Activated naive CD8-positive, alpha-beta T cell (primary cell): ENCODE data around the gene IL3RA.
A peak's percentile ranks its signal among the peaks of the same experiment; 100 is the strongest.
"Not testable (repeated sequence)": the region's sequence is repeated elsewhere in the genome, so short reads cannot be mapped to it uniquely, and the experiment has no call there.

Source experiments
- H3K27ac Mint-ChIP-seq: one replicate; pipeline ENCODE4 v1.8.0; 2021; ENCODE audit warnings: mixed read lengths
- H3K27me3 Mint-ChIP-seq: one replicate; pipeline ENCODE4 v1.8.0; 2021; ENCODE audit warnings: mixed read lengths
- H3K36me3 Mint-ChIP-seq: one replicate; pipeline ENCODE4 v1.8.0; 2021; ENCODE audit warnings: mixed read lengths
- H3K4me1 Mint-ChIP-seq: one replicate; pipeline ENCODE4 v1.8.0; 2021; ENCODE audit warnings: low read depth, mixed read lengths
- H3K4me3 Mint-ChIP-seq: one replicate; pipeline ENCODE4 v1.8.0; 2021; ENCODE audit warnings: mild to moderate bottlenecking, mixed read lengths
- H3K9me3 Mint-ChIP-seq: one replicate; pipeline ENCODE4 v1.8.0; 2021; ENCODE audit warnings: low read depth, mixed read lengths

IL3RA gene

DNA sequence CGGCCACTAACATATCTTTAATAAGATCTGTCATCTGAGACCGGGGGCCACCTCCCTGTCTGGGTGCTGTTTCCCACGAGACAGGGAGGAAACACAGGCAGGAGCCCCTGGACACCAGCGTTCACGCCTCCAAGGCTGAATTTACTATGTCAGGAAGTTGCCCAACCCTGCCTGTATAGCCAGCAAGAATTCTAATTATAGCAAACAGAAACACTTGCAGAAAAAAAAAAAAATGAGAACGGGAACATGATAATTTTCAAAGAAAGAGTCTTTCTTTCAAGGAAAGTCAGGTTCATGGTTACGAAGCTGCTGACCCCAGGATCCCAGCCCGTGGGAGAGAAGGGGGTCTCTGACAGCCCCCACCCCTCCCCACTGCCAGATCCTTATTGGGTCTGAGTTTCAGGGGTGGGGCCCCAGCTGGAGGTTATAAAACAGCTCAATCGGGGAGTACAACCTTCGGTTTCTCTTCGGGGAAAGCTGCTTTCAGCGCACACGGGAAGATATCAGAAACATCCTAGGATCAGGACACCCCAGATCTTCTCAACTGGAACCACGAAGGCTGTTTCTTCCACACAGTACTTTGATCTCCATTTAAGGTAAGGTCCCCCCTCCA, at the start of gene IL3RA:
Gene IL3RA (plus strand): TSS at position 455 of the 613 bp plus-strand sequence. CDS start 4,981 bp downstream, outside the sequence.
- H3K9me3 Mint-ChIP-seq, result no peaks in the 10 kb centered on the region
- H3K36me3 Mint-ChIP-seq, result peaks cover 2% of the 10 kb centered on the region
- no peak within 1 kb of the TSS for H3K27ac Mint-ChIP-seq
- H3K4me1 Mint-ChIP-seq, result peaks cover 17% of the 10 kb centered on the region
- peaks cover 1% of the 10 kb centered on the region for H3K27me3 Mint-ChIP-seq
- peak within 1 kb of the TSS; percentile 89 for H3K4me3 Mint-ChIP-seq

DNA sequence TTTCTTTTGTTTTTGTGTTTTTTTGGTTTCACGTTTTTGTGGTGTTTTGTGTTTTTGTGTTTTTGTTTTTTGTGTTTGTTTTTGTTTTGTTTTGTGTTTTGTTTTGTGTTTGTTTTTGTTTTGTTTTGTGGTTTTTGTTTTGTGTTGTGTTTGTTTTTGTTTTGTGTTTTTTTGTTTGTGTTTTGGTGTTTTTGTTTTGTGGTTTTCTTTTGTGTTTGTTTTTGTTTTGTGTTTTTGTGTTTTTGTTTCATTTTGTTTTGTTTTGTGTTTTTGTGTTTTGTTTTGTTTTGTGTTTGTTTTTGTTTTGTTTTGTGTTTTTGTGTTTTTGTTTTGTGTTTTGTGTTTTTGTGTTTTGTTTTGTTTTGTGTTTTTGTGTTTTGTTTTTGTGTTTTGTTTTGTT, 47.0 kb upstream of the IL3RA start:
- Mint-ChIP-seq H3K27me3 (no peaks in the 10 kb centered on the region), H3K4me3 (no peak overlapping the region), H3K27ac (peak overlapping the region; percentile 34), H3K4me1 (peaks cover 16% of the 10 kb centered on the region), H3K9me3 (no peaks in the 10 kb centered on the region), H3K36me3 (no peaks in the 10 kb centered on the region)

DNA sequence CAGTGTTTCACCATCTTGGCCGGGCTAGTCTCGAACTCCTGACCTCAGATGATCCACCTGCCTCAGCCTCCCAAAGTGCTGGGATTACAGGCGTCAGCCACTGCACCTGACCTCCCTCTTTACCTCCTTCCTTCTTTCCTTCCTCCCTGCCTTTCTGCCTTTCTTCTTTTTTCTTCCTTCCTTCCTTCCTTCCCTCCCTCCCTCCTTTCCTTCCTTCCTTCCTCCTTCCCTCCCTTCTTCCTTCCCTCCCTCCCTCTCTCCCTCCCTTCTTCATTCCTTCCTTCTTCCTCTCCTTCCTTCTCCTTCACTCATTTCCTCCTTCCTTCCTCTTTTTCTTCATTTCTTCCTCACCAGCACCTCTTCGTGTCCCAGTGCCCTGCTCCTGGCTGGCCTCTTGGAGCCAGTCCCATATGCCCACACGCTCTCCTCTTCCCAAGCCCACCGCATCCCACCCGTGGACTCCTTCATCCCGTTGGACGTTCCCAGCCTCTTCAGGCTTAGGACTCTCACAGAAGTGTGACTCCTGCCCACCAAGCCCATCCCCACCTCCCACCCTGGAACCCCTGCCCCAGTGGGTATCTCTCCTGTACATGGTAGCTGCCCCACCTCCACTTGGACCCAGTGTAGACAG, 45.4 kb upstream of the IL3RA start:
- no peaks in the 10 kb centered on the region for H3K36me3 Mint-ChIP-seq
- peaks cover 1% of the 10 kb centered on the region for H3K27me3 Mint-ChIP-seq
- no peaks in the 10 kb centered on the region for H3K9me3 Mint-ChIP-seq
- H3K4me1 Mint-ChIP-seq, result peaks cover 16% of the 10 kb centered on the region
- no peak overlapping the region for H3K4me3 Mint-ChIP-seq
- H3K27ac Mint-ChIP-seq, result no peak overlapping the region

DNA sequence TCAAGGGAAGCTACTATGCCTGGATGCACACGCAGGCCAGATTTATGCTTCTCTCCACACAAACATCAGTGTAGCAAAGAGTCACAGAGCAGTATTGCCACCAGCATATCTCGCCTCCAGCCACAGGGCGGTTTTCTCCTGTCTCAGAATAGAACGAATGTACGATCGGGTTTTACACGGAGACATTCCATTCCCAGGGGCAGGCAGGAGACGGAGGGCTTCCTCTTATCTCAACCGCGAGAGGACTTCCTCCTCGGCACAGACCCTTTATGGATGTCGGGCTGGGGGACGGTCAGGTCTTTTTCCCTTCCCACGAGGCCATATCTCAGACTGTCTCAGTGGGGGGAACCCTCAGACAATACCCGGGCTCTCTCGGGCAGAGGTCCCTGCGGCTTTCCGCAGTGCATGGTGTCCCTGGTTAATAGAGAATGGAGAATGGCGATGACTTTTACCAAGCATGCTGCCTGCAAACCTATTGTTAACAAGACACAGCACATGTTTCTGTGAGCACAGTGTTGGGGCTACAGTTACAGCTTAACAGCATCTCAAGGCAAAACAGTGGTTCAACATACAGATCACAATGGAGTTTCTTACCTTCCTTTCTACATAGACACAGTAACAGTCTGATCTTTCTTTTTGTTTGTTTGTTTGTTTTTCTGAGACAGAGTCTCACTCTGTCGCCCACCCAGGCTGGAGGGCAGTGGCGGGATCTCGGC, 43.9 kb upstream of the IL3RA start:
- Mint-ChIP-seq H3K27ac (no peak overlapping the region), H3K9me3 (no peaks in the 10 kb centered on the region), H3K4me3 (peak overlapping the region; percentile 28), H3K27me3 (peaks cover 1% of the 10 kb centered on the region), H3K4me1 (peaks cover 16% of the 10 kb centered on the region), H3K36me3 (no peaks in the 10 kb centered on the region)

DNA sequence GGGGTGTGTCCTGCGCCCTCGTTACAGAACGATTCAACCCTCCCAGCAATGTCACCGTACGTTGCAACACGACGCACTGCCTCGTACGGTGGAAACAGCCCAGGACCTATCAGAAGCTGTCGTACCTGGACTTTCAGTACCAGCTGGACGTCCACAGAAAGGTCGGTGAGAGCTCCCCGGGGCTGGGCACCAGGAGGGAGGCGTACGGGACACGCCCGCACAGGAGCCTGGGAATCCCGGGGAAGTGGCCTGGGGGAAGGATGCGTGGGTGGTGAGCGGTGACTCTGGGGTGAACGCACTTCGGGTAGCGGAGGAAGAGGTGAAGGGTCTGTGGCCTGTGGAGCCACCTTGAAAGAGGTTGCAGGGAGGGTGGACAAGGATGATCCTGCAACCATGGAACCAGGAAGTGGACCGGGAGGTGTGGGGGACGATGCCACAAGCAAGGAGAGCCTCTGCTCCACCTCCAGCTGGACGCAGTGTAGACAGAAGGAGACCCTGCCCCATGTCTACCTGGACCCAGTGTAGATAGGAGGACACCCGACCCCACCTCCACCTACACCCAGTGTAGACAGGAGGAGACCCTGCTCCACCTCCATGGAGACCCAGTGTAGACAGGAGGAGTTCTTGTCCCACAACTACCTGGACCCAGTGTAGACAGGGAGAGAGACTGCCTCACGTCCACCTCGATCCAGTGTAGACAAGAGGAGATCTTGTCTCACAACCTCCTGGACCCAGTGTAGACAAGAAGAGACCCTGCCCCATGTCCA, 42.1 kb upstream of the IL3RA start:
- H3K27me3 Mint-ChIP-seq, result peaks cover 1% of the 10 kb centered on the region
- H3K4me3 Mint-ChIP-seq, result no peak overlapping the region
- H3K27ac Mint-ChIP-seq, result no peak overlapping the region
- no peaks in the 10 kb centered on the region for H3K9me3 Mint-ChIP-seq
- no peaks in the 10 kb centered on the region for H3K36me3 Mint-ChIP-seq
- peaks cover 14% of the 10 kb centered on the region for H3K4me1 Mint-ChIP-seq

DNA sequence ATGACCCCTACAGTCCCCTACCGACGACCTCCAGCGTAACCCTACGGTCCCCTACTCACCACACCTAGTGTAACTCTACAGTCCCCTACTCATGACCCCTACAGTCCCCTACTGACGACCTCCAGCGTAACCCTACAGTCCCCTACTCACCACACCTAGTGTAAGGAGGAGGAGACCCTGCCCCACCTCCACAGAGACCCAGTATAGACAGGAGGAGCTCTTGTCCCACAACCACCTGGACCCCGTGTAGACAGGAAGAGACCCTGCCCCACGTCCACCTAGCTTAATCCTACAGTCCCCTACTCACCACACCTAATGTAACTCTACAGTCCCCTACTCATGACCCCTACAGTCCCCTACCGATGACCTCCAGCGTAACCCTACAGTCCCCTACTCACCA, 41.0 kb upstream of the IL3RA start:
- Mint-ChIP-seq H3K4me3 (no peak overlapping the region), H3K27ac (no peak overlapping the region), H3K4me1 (peaks cover 14% of the 10 kb centered on the region)

DNA sequence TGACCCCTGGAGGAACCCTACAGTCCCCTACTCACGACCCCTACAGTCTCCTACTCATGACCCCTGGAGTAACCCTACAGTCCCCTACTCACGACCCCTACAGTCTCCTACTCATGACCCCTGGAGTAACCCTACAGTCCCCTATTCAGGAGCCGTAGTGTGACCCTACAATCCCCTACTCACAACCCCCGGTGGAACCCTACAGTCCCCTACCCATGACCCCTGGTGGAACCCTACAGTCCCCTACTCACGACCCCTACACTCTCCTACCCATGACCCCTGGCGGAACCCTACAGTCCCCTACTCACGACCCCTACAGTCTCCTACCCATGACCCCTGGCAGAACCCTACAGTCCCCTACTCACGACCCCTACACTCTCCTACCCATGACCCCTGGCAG, 39.0 kb upstream of the IL3RA start:
- not testable (repeated sequence) for H3K27ac Mint-ChIP-seq, H3K4me3 Mint-ChIP-seq, H3K9me3 Mint-ChIP-seq, H3K27me3 Mint-ChIP-seq, H3K36me3 Mint-ChIP-seq
- peaks cover 10% of the 10 kb centered on the region for H3K4me1 Mint-ChIP-seq

More for the DNA sequence above, 41.0 kb upstream of the IL3RA start:
- Mint-ChIP-seq H3K27me3 (peaks cover 1% of the 10 kb centered on the region), H3K9me3 (no peaks in the 10 kb centered on the region), H3K36me3 (no peaks in the 10 kb centered on the region)

DNA sequence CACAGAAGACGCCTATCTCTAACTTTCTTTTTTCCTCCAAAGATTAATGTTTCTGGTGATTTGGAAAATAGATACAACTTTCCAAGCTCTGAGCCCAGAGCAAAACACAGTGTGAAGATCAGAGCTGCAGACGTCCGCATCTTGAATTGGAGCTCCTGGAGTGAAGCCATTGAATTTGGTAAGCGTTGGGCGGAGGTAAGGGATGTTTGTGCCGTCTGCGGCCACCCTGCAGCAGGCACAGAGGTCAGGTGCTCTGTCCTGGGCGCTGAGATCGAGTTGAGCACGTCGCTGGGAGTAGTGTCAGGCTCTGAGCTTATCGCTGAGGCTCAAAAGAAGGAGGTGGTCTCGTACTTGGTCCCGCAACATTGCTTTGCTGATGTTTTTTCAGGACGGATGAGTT, 36.1 kb upstream of the IL3RA start:
- Mint-ChIP-seq H3K27ac (no peak overlapping the region), H3K9me3 (no peaks in the 10 kb centered on the region), H3K36me3 (no peaks in the 10 kb centered on the region), H3K27me3 (no peaks in the 10 kb centered on the region), H3K4me3 (no peak overlapping the region), H3K4me1 (no peaks in the 10 kb centered on the region)

DNA sequence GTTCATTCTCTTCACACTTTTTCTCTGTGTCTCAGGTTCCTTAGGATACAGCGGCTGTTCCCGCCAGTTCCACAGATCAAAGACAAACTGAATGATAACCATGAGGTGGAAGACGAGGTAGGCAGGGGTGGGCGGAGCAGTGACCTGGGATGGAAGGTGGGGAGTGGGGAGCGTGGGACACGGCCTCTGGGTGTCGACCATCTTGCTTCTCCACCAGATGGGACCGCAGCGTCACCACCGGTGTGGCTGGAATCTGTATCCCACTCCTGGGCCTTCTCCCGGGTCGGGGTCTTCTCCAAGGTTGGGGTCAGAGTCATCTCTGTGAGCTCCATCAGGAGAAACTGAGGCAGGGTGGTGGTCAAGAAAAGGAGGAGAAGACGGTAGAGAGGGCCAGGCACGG, 31.2 kb upstream of the IL3RA start:
- Mint-ChIP-seq H3K27ac (no peak overlapping the region), H3K4me1 (no peaks in the 10 kb centered on the region), H3K9me3 (no peaks in the 10 kb centered on the region), H3K27me3 (no peaks in the 10 kb centered on the region), H3K36me3 (no peaks in the 10 kb centered on the region), H3K4me3 (no peak overlapping the region)

DNA sequence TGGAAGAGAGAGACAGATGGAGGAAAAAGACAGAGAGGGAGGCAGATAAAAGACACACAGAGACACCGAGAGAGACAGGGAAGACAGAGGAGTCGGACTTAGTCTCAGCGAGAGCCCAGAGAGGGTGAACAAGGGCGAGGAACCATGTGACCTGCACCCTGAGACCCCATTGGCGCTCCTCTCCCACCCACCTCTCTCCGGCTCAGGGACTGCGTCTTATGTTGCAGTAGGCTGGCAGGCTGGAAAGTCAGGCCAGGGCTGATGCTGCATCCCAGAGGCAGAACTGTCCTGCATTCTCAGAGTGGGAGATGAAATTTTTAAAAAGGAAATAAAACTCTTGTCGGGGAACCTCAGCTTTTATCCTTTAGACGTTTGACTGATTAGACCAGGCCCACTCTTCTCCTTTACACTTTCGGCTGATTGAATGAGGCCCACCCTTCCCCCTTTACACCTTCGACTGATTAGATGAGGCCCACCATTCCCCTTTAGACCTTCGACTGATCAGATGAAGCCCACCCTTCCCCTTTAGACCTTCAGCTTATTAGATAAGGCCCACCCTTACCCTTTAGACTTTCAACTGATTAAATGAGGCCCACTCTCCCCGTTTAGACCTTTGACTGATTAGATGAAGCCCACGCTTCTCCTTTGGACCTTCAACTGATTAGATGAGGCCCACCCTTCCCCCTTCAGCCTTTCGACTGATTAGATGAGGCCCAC, 29.5 kb upstream of the IL3RA start:
- H3K9me3 Mint-ChIP-seq, result no peaks in the 10 kb centered on the region
- no peaks in the 10 kb centered on the region for H3K27me3 Mint-ChIP-seq
- H3K36me3 Mint-ChIP-seq, result no peaks in the 10 kb centered on the region
- no peaks in the 10 kb centered on the region for H3K4me1 Mint-ChIP-seq
- H3K27ac Mint-ChIP-seq, result no peak overlapping the region
- H3K4me3 Mint-ChIP-seq, result no peak overlapping the region

DNA sequence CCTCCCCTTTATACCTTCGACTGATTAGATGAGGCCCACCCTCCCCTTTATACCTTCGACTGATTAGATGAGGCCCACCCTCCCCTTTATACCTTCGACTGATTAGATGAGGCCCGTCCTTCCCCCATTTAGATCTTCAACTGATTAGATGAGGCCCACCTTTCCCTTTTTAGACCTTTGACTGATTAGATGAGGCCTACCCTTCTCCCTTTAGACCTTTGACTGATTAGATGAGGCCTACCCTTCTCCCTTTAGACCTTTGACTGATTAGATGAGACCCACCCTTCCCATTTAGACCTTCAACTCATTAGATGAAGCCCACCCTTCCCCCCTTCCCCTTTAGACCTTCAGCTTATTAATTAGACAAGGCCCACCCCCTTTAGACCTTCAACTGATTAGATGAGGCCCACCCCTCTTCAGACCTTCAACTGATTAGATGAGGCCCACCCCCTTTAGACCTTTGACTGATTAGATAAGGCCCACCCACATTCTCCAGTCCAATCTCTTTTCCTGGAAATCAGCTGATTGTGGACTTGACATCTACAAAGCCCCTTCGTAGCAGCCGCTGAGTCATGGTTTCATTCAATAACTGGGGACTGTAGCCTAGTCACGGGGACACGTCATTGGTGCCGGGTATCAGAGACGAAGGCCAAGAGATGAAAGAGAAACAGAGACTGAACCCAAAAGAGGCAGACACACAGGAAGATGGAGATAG, 28.8 kb upstream of the IL3RA start:
- Mint-ChIP-seq H3K4me3 (no peak overlapping the region), H3K27me3 (no peaks in the 10 kb centered on the region), H3K9me3 (no peaks in the 10 kb centered on the region), H3K27ac (no peak overlapping the region), H3K36me3 (no peaks in the 10 kb centered on the region), H3K4me1 (no peaks in the 10 kb centered on the region)

DNA sequence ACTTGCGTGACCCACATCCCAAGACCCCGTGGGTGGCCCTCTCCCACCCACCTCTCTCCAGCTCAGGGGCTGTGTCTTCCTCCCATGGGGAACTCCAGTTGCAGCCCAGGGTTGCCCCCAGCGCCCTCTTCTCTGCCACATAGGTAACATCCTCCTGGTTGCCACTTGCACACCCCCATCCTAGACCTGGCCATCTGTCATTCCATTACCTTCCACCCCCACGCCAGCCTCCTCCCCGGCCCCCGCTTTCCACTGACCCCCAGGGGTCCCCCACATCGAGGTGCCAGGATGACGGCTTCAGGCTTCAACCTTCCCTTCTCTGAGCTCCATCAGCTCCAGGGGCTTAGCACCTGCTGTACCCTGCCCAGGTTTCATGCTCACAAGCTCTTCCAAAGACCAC, 28.1 kb upstream of the IL3RA start:
- Mint-ChIP-seq H3K36me3 (no peaks in the 10 kb centered on the region), H3K27ac (no peak overlapping the region), H3K9me3 (no peaks in the 10 kb centered on the region), H3K27me3 (no peaks in the 10 kb centered on the region), H3K4me1 (no peaks in the 10 kb centered on the region), H3K4me3 (no peak overlapping the region)

DNA sequence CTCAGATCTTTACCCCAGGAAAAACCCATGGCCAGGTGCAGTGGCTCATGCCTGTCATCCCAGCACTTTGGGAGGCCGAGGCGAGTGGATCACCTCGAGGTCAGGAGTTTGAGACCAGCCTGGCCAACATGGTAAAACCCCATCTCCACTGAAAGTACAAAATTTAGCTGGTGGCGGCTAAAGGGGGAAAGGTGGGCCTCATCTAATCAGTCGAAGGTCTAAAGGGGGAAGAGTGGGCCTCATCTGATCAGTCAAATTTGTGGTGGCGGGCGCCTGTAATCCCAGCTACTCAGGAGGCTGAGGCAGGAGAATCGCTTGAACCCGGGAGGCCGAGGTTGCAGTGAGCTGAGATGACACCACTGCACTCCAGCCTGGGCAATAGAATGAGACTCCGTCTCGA, 27.7 kb upstream of the IL3RA start:
- H3K4me3 Mint-ChIP-seq, H3K36me3 Mint-ChIP-seq, H3K27me3 Mint-ChIP-seq, H3K4me1 Mint-ChIP-seq, H3K27ac Mint-ChIP-seq, H3K9me3 Mint-ChIP-seq: not testable (repeated sequence)

DNA sequence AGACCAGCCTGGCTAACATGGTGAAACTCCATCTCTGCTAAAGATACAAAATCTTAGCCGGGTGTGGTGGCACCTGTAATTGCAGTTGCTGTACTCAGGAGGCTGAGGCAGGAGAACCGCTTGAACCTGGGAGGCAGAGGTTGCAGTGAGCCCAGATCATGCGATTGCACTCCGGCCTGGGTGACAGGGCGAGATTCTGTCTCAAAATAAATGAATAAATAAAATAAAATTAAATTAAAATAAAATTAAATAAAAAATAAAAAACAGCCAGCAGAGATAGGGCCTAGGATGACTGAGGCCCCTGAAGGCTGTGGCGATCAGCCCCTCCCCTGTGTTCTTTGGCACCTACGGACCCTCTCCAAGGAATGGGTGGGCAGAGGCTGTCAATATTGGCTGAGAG, 22.8 kb upstream of the IL3RA start:
- Mint-ChIP-seq H3K27ac (no peak overlapping the region), H3K9me3 (no peaks in the 10 kb centered on the region), H3K36me3 (no peaks in the 10 kb centered on the region), H3K4me3 (no peak overlapping the region), H3K27me3 (peaks cover 1% of the 10 kb centered on the region), H3K4me1 (peaks cover 4% of the 10 kb centered on the region)
